HepG2 (cell line): ENCODE results near the gene RBCK1. TPM values are rescaled to one million over a fixed set of nuclear protein-coding genes. Genes with fewer than 3 reads are reported as not detected.

ENCODE experiments used
- ATAC-seq: fragments of 200-7000 bp; cut with Tn5 transposase; 3 replicates; pipeline ENCODE4 v1.9.1; 2020; ENCODE audit warnings: mild to moderate bottlenecking, moderate library complexity
- BruUV-seq: library from RNA; stranded (reverse); fragments of 400-500 nt; replicated peaks from 2 replicates; lab custom pipeline; 2021; lab: Mats Ljungman, UMichigan
- CTCF ChIA-PET: fragments of 300-600 bp; formaldehyde crosslinking; extraction: SDS; loops from one replicate; lab custom pipeline; 2021; ENCODE audit warnings: low total read pairs, inconsistent platforms, low intra/inter-chr PET ratio; lab: Yijun Ruan, JAX
- POLR2A ChIA-PET: fragments of 350-600 bp; sonication (Branson Sonifier 250); formaldehyde crosslinking; loops from one replicate; lab custom pipeline; 2020; ENCODE audit warnings: antibody characterized with exemption, inconsistent platforms; lab: Yijun Ruan, JAX
- DNase-seq: peaks from one replicate; pipeline ENCODE4 v3.0.0-alpha.2; 2015; ENCODE audit warnings: low spot score
- FAIRE-seq: peaks from 3 replicates; lab custom pipeline; 2011; peaks lifted over from hg19 to GRCh38; lab: Jason Lieb, UNC
- H2AFZ ChIP-seq: one replicate; pipeline ENCODE4 v1.6.1; 2011; ENCODE audit warnings: low read length, inconsistent platforms
- H3K27ac ChIP-seq: fragments of 300-600 bp; 3 replicates; pipeline ENCODE4 v1.8.0; 2011; ENCODE audit warnings: mixed run types, mild to moderate bottlenecking, mixed read lengths, low read length, inconsistent platforms; ENCODE audit not compliant: insufficient read depth; ENCODE audit errors: extremely low read length
- H3K27me3 ChIP-seq, 2 experiments: fragments of 200-600 bp in 1 of 2; 2 replicates in 1 of 2; 3 replicates in 1 of 2; pipeline versions ENCODE4 v1.6.0 to v1.8.0; 2011; ENCODE audit warnings: low read length in 2 of 2, mild to moderate bottlenecking in 2 of 2, moderate library complexity in 2 of 2, inconsistent platforms in 1 of 2; ENCODE audit not compliant: insufficient read depth in 2 of 2, control insufficient read depth in 1 of 2
- H3K36me3 ChIP-seq, 2 experiments: fragments of 200-600 bp in 1 of 2; replicated peaks in 1 of 2; 2 replicates in 1 of 2; 3 replicates in 1 of 2; pipeline versions ENCODE4 v1.5.1 to v1.8.0; 2011; ENCODE audit warnings: low read length in 2 of 2, inconsistent platforms in 1 of 2; ENCODE audit not compliant: insufficient read depth in 2 of 2, control insufficient read depth in 1 of 2
- H3K4me1 ChIP-seq: 2 replicates; pipeline ENCODE4 v1.5.1; 2012; ENCODE audit warnings: low read length, inconsistent platforms; ENCODE audit not compliant: insufficient read depth
- H3K4me2 ChIP-seq: 2 replicates; pipeline ENCODE4 v1.6.0; 2011; ENCODE audit warnings: low read depth, low read length, inconsistent platforms
- H3K4me3 ChIP-seq, 3 experiments: fragments of 200-600 bp in 1 of 3; sonication (generic), shearing (Covaris generic) in 1 of 3; replicated peaks in 1 of 3; 2 replicates each; pipeline ENCODE4 v1.5.1; 2011 to 2016; ENCODE audit warnings: low read length in 3 of 3, inconsistent platforms in 2 of 3, low read depth in 2 of 3, mild to moderate bottlenecking in 2 of 3, control low read depth in 1 of 3, mixed read lengths in 1 of 3; ENCODE audit not compliant: insufficient read depth in 1 of 3
- H3K79me2 ChIP-seq: one replicate; pipeline ENCODE4 v1.6.1; 2011; ENCODE audit warnings: low read length, inconsistent platforms; ENCODE audit not compliant: insufficient read depth
- H3K9ac ChIP-seq: 2 replicates; pipeline ENCODE4 v1.6.0; 2011; ENCODE audit warnings: mild to moderate bottlenecking, low read depth, low read length, inconsistent platforms; ENCODE audit not compliant: insufficient read depth
- H3K9me3 ChIP-seq: 2 replicates; pipeline ENCODE4 v1.5.1; 2012; ENCODE audit warnings: mild to moderate bottlenecking, low read length
- H4K20me1 ChIP-seq: 2 replicates; pipeline ENCODE4 v1.6.0; 2011; ENCODE audit warnings: inconsistent platforms, mild to moderate bottlenecking, low read length, moderate library complexity; ENCODE audit not compliant: insufficient read depth
- ETV6 ChIP-seq: sonication (generic); formaldehyde crosslinking; conservative IDR thresholded peaks from 2 replicates; pipeline ENCODE4 v1.4.0; 2020; ENCODE audit warnings: missing genetic modification reagents
- GLI4 ChIP-seq: sonication (generic); formaldehyde crosslinking; IDR thresholded peaks from 2 replicates; pipeline ENCODE4 v1.5.1; 2020; ENCODE audit warnings: missing genetic modification reagents, mild to moderate bottlenecking, moderate library complexity, borderline replicate concordance
- KLF13 ChIP-seq: sonication (generic); formaldehyde crosslinking; IDR thresholded peaks from 2 replicates; pipeline ENCODE4 v1.4.0; 2020; ENCODE audit warnings: mild to moderate bottlenecking, missing genetic modification reagents
- MIXL1 ChIP-seq: IDR thresholded peaks from 2 replicates; pipeline ENCODE4 v1.6.1; 2016
- NCOA5 ChIP-seq: sonication (generic); formaldehyde crosslinking; IDR thresholded peaks from 2 replicates; pipeline ENCODE4 v1.4.0; 2020; ENCODE audit warnings: missing genetic modification reagents
- PRDM15 ChIP-seq: sonication (generic); formaldehyde crosslinking; IDR thresholded peaks from 2 replicates; pipeline ENCODE4 v1.4.0; 2020; ENCODE audit warnings: missing genetic modification reagents
- ZNF136 ChIP-seq: sonication (generic); formaldehyde crosslinking; IDR thresholded peaks from 2 replicates; pipeline ENCODE4 v1.8.1; 2022; ENCODE audit warnings: low read depth, mild to moderate bottlenecking, moderate library complexity, missing genetic modification reagents
- ZNF639 ChIP-seq: conservative IDR thresholded peaks from 2 replicates; pipeline ENCODE4 v1.6.1; 2018; ENCODE audit warnings: missing genetic modification reagents
- ZNF784 ChIP-seq: sonication (generic); formaldehyde crosslinking; IDR thresholded peaks from 2 replicates; pipeline ENCODE4 v1.5.1; 2020; ENCODE audit warnings: missing genetic modification reagents, mild to moderate bottlenecking, borderline replicate concordance
- ZSCAN25 ChIP-seq: sonication (generic); formaldehyde crosslinking; IDR thresholded peaks from 2 replicates; pipeline ENCODE4 v1.8.0; 2022; ENCODE audit warnings: mild to moderate bottlenecking, missing genetic modification reagents
- ZSCAN30 ChIP-seq: sonication (generic); formaldehyde crosslinking; IDR thresholded peaks from 2 replicates; pipeline ENCODE4 v1.5.0; 2020; ENCODE audit warnings: mild to moderate bottlenecking, missing genetic modification reagents
- WGBS: methylation state at CpG from one replicate; pipeline ENCODE4 v1.1.6; 2017; ENCODE audit warnings: low lambda C conversion rate; 5-methylcytosine and 5-hydroxymethylcytosine counted together
- in situ Hi-C: cut with HindIII; loops from 2 replicates; pipeline ENCODE4 v1.10.0; 2017; ENCODE audit warnings: low pct_unique_long_range_greater_than_20kb; ENCODE audit not compliant: extremely low pct_ligation_motif_present
- intact Hi-C: fragments of 100-400 bp; cut with micrococcal nuclease; formaldehyde crosslinking; loops from one replicate; pipeline ENCODE4 v1.10.0; 2022; ENCODE audit not compliant: unreplicated experiment
- polyA plus RNA-seq, 8 experiments: library from polyadenylated mRNA; depleted of rRNA in 3 of 8; stranded (reverse) in 7 of 8; unstranded in 1 of 8; fragments of >200 nt; fragmentation: Illumina TruSeq in 4 of 8; extraction: Trizol in 4 of 8; gene quantifications; 2 replicates each; pipeline versions ENCODE4 v1.2.1 to v1.2.3, GENCODE V29; 2011 to 2016; ENCODE audit warnings: low read depth in 4 of 8, missing spikeins in 1 of 8, mixed read lengths in 1 of 8; ENCODE audit not compliant: insufficient read depth in 1 of 8
- total RNA-seq, 5 experiments: library from RNA; depleted of rRNA; stranded (reverse); fragments of >200 nt; fragmentation: Illumina TruSeq; extraction: Trizol; gene quantifications; 2 replicates each; pipeline ENCODE4 v1.2.3, GENCODE V29; 2016; ENCODE audit warnings: low read depth in 1 of 5

RBCK1 gene
- total and polyA plus RNA-seq, 2 of the 13 experiments (the other 11 are each of a cell fraction or from before 2014, with no cell fraction given), result 149 to 215 TPM

- peaks cover 92% of the 10 kb centered on the region for H3K4me1 ChIP-seq
- no peak overlapping the region for H3K4me3 ChIP-seq
- no peaks in the 10 kb centered on the region for H3K9me3 ChIP-seq
- H2AFZ ChIP-seq, result no peak overlapping the region
- ATAC-seq (no peak), FAIRE-seq (no peak), DNase-seq (no peak)
- intact Hi-C loops, result no loop called here
- POLR2A ChIA-PET, result interaction anchor here (1.2 to 25.4 kb wide), 3 partner anchors 20 to 39 kb away, joined by 5 to 1587 read pairs (median 128); partner anchors contain the start of genes RBCK1 and TRIB3
- CTCF ChIA-PET, result no interaction called here
- no peak overlapping the region for H3K9ac ChIP-seq
- H3K27me3 ChIP-seq, result no peaks in the 10 kb centered on the region
- H3K27ac ChIP-seq, result no peak overlapping the region
- no peaks in the 10 kb centered on the region for H3K36me3 ChIP-seq
- no TSS peak for BruUV-seq
- in situ Hi-C loops, result no loop called here
- no peaks in the 10 kb centered on the region for H3K79me2 ChIP-seq
- 79% methylated on average over 8 of the region's 8 CpGs for WGBS
- H4K20me1 ChIP-seq, result no peaks in the 10 kb centered on the region
- no peak for TF ChIP-seq NCOA5 (CRISPR knock-in tag)
- 0 out of 2 replicates have a peak, but pooled peaks have one; percentile 26 for TF ChIP-seq ZSCAN25 (CRISPR knock-in tag)
- no peak for TF ChIP-seq ZNF639 (CRISPR knock-in tag)
- 0 out of 2 replicates have a peak, but pooled peaks have one; percentile 43 for TF ChIP-seq KLF13
- no peak for TF ChIP-seq ZNF136
- TF ChIP-seq PRDM15, result peak; percentile 54; the same call in 1 of the 2 replicates
- TF ChIP-seq MIXL1, result no peak
- TF ChIP-seq ZSCAN30 (CRISPR knock-in tag), result no peak
- TF ChIP-seq ETV6 (CRISPR knock-in tag), result no peak
- TF ChIP-seq GLI4 (CRISPR knock-in tag), result 0 out of 2 replicates have a peak, but pooled peaks have one; percentile 57
- 0 out of 2 replicates have a peak, but pooled peaks have one; percentile 52 for TF ChIP-seq ZNF784 (CRISPR knock-in tag)
- H3K4me2 ChIP-seq, result no peak overlapping the region
These were observed 40.6 kb upstream of the RBCK1 start for GRCh38 chr20:367486-367887.
